HepG2 (cell line): ENCODE measurements around the gene GDE1. TPM values are rescaled to one million over a fixed set of nuclear protein-coding genes. Genes with fewer than 3 reads are reported as not detected.

Experiments
- EHMT2 ChIP-seq: fragments of 200-600 bp; sonication (generic); IDR thresholded peaks from 2 replicates; pipeline ENCODE4 v1.7.0; 2017; ENCODE audit warnings: antibody characterized with exemption, low read depth, low read length, borderline replicate concordance
- GMEB1 ChIP-seq: sonication (generic); formaldehyde crosslinking; IDR thresholded peaks from 2 replicates; pipeline ENCODE4 v1.5.1; 2020; ENCODE audit warnings: missing genetic modification reagents, mild to moderate bottlenecking, borderline replicate concordance
- IKZF5 ChIP-seq: IDR thresholded peaks from 2 replicates; pipeline ENCODE4 v1.6.1; 2018; ENCODE audit warnings: missing genetic modification reagents, mild to moderate bottlenecking, missing compliant biosample characterization
- MED8 ChIP-seq: sonication (generic); formaldehyde crosslinking; IDR thresholded peaks from 2 replicates; pipeline ENCODE4 v1.8.1; 2023; ENCODE audit warnings: mild to moderate bottlenecking, missing genetic modification reagents; ENCODE audit not compliant: insufficient replicate concordance
- MYPOP ChIP-seq: sonication (generic); formaldehyde crosslinking; IDR thresholded peaks from 2 replicates; pipeline ENCODE4 v1.8.1; 2023; ENCODE audit warnings: mild to moderate bottlenecking, moderate library complexity, missing genetic modification reagents
- NFE2L1 ChIP-seq: sonication (generic); formaldehyde crosslinking; IDR thresholded peaks from 2 replicates; pipeline ENCODE4 v1.4.0; 2020; ENCODE audit warnings: missing genetic modification reagents, mild to moderate bottlenecking, borderline replicate concordance
- PAX8 ChIP-seq: sonication (generic); formaldehyde crosslinking; IDR thresholded peaks from 2 replicates; pipeline ENCODE4 v1.8.0; 2022; ENCODE audit warnings: mild to moderate bottlenecking, missing genetic modification reagents, borderline replicate concordance
- PRMT3 ChIP-seq: sonication (generic); formaldehyde crosslinking; IDR thresholded peaks from 2 replicates; pipeline ENCODE4 v1.8.1; 2022; ENCODE audit warnings: low read depth, mild to moderate bottlenecking, moderate library complexity, missing genetic modification reagents, borderline replicate concordance
- RFXANK ChIP-seq: IDR thresholded peaks from 2 replicates; pipeline ENCODE4 v1.6.1; 2016
- SMC3 ChIP-seq: IDR thresholded peaks from 2 replicates; pipeline ENCODE4 v1.6.1; 2011; ENCODE audit warnings: low read length, improper control_type of control experiment
- U2AF2 ChIP-seq: fragments of 200-400 bp; formaldehyde crosslinking; IDR thresholded peaks from 2 replicates; pipeline ENCODE4 v1.6.1; 2017; ENCODE audit warnings: low read depth, mild to moderate bottlenecking, low read length
- WIZ ChIP-seq: sonication (generic); formaldehyde crosslinking; IDR thresholded peaks from 2 replicates; pipeline ENCODE4 v1.5.1; 2020; ENCODE audit warnings: mild to moderate bottlenecking, missing genetic modification reagents
- ZFX ChIP-seq: sonication (generic); formaldehyde crosslinking; IDR thresholded peaks from 2 replicates; pipeline ENCODE4 v1.4.0; 2020; ENCODE audit warnings: mild to moderate bottlenecking, low read depth, missing genetic modification reagents, moderate library complexity
- ZNF101 ChIP-seq: sonication (generic); formaldehyde crosslinking; IDR thresholded peaks from 2 replicates; pipeline ENCODE4 v1.4.0; 2020; ENCODE audit warnings: mild to moderate bottlenecking, low read depth, missing genetic modification reagents, borderline replicate concordance
- ZNF33B ChIP-seq: sonication (generic); formaldehyde crosslinking; IDR thresholded peaks from 2 replicates; pipeline ENCODE4 v1.5.1; 2020; ENCODE audit warnings: mild to moderate bottlenecking, missing genetic modification reagents
- ZNF382 ChIP-seq: sonication (generic); formaldehyde crosslinking; IDR thresholded peaks from 2 replicates; pipeline ENCODE4 v1.5.0; 2020; ENCODE audit warnings: missing genetic modification reagents, mild to moderate bottlenecking, borderline replicate concordance
- ZNF766 ChIP-seq: sonication (generic); formaldehyde crosslinking; IDR thresholded peaks from 2 replicates; pipeline ENCODE4 v1.5.0; 2020; ENCODE audit warnings: missing genetic modification reagents, borderline replicate concordance
- ZNF770 ChIP-seq: sonication (generic); formaldehyde crosslinking; IDR thresholded peaks from 2 replicates; pipeline ENCODE4 v1.5.0; 2020; ENCODE audit warnings: mild to moderate bottlenecking, missing genetic modification reagents
- ZXDC ChIP-seq: sonication (generic); formaldehyde crosslinking; IDR thresholded peaks from 2 replicates; pipeline ENCODE4 v1.5.0; 2020; ENCODE audit warnings: mild to moderate bottlenecking, missing genetic modification reagents
- polyA plus RNA-seq, 8 experiments: library from polyadenylated mRNA; depleted of rRNA in 3 of 8; stranded (reverse) in 7 of 8; unstranded in 1 of 8; fragments of >200 nt; fragmentation: Illumina TruSeq in 4 of 8; extraction: Trizol in 4 of 8; gene quantifications; 2 replicates each; pipeline versions ENCODE4 v1.2.1 to v1.2.3, GENCODE V29; 2011 to 2016; ENCODE audit warnings: low read depth in 4 of 8, missing spikeins in 1 of 8, mixed read lengths in 1 of 8; ENCODE audit not compliant: insufficient read depth in 1 of 8
- total RNA-seq, 5 experiments: library from RNA; depleted of rRNA; stranded (reverse); fragments of >200 nt; fragmentation: Illumina TruSeq; extraction: Trizol; gene quantifications; 2 replicates each; pipeline ENCODE4 v1.2.3, GENCODE V29; 2016; ENCODE audit warnings: low read depth in 1 of 5

The GDE1 gene
- total and polyA plus RNA-seq, 2 of the 13 experiments (the other 11 are each of a cell fraction or from before 2014, with no cell fraction given), result 35.9 to 59.0 TPM

- TF ChIP-seq ZNF770 (CRISPR knock-in tag) (peak; percentile 68), U2AF2 (0 out of 2 replicates have a peak, but pooled peaks have one; percentile 73), PRMT3 (CRISPR knock-in tag) (no peak), NFE2L1 (CRISPR knock-in tag) (peak; percentile 66; the same call in 1 of the 2 replicates), MED8 (CRISPR knock-in tag) (no peak), ZNF766 (0 out of 2 replicates have a peak, but pooled peaks have one; percentile 62), ZNF33B (peak; percentile 58; the same call in 1 of the 2 replicates), SMC3 (no peak), RFXANK (CRISPR knock-in tag) (no peak; the same call in 1 of the 2 replicates), MYPOP (peak; percentile 70; the same call in 1 of the 2 replicates), ZFX (CRISPR knock-in tag) (peak; percentile 77), ZXDC (no peak), PAX8 (peak; percentile 75; the same call in 1 of the 2 replicates), EHMT2 (no peak), GMEB1 (peak; percentile 77; the same call in 1 of the 2 replicates), ZNF101 (CRISPR knock-in tag) (no peak), ZNF382 (CRISPR knock-in tag) (no peak), WIZ (CRISPR knock-in tag) (no peak; the same call in 1 of the 2 replicates), IKZF5 (no peak; the same call in 1 of the 2 replicates)
These were observed at the start of gene GDE1 (continued) for GRCh38 chr16:19521471-19522396.
